Stimulated activated naive CD8-positive, alpha-beta T cell treated with anti-CD3 and anti-CD28 coated beads, Interleukin-15, Interleukin-2, amounts not matched to agents 100 U/mL and 50 U/mL, for 24 hours (primary cell): Measurements from ENCODE around the gene MAGIX.

Experiments
- ATAC-seq: fragments of 150-1000 bp; cut with Tn5 transposase; one replicate; pipeline ENCODE4 v1.10.0; 2021
- DNase-seq: peaks from one replicate; pipeline ENCODE4 v3.0.0; 2021

The MAGIX gene

GRCh38 chrX:49205443-49205842, 42.9 kb downstream of the MAGIX start:
- ATAC-seq, result no peak
- no peak for DNase-seq

DNA sequence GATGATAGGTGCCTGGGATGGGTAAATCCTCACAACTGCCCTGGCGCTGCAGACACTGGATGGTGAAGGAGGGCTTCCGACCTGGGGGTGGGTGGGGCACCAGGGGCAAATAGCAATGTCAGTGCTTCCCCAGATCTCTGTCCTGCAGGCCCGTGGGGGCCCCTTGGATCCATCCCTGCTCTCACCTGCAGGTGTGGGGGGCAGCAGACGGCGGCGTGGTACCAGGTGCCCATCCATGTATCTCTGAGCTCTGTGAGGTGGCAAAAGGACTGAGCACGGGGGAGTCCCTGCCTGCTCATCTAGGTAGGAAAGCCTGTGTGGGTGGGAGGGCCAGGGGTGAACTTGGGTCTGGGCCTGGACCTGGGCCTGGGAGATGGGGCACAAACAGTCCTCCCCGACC, 44.0 kb downstream of the MAGIX start:
- DNase-seq, result no peak

GRCh38 chrX:49208399-49208798, 45.8 kb downstream of the MAGIX start:
- DNase-seq, result no peak

More for the DNA sequence above, 44.0 kb downstream of the MAGIX start:
- no peak for ATAC-seq

DNA sequence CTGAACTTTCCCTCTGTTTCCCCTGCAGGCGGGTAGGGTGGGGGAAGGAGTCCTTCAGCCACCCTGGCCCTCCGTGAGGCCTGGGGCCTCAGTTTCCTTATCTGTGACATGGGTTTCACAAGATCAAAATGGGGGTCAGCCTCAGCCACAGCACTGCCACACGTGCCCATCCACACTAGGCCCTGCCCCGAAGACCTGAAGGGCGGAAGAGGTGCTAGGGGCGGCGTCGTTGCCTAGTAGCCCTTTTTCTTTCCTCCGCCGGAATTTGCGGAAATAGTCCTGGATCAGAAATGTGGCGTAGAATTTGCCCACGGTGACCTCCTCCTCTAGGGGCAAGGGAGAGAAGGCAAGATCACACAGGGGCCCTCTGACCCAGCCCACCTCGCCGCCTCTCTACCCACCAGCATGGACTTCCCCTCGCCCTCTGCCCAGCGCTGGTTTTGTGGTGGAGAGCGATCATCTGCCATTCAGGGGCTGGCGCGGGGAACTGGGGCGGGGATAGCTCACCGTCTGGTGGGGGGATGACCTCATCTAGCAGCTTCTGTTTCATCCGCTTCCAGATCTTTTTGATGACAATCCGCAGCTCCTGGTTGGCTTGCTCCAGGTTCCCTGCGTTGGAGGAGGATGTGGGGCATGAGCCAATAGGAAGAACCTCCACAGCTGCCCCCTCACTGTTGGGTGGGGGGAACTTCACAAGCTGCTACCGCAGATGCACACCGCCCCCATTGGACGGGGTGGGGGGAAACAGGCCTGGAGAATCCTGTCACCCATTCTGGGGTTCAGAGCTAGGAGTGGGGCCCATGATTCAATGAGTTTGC, 47.1 kb downstream of the MAGIX start:
- ATAC-seq (peak; percentile 46), DNase-seq (peak; percentile 41)

More at GRCh38 chrX:49208399-49208798, 45.8 kb downstream of the MAGIX start:
- no peak for ATAC-seq

DNA sequence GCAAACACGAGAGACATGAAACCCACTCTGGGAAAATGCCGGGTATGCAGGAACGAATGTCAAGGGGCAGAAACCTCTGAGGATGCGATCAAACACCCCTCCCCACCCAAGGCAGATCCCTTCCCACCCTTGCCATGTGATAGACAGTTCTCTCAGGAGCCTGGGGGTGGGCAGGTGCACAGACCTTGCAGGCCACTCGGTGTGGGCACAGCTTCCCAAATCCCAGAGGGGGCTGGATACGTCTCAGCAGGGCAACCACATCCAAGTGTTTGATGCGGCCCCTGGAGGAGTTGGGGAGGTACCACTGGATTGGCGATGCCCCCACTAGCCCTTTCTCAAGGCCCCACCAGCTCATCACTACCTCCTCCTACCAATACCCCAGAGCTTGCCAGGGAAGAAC, 47.8 kb downstream of the MAGIX start:
- DNase-seq (no peak), ATAC-seq (no peak)

DNA sequence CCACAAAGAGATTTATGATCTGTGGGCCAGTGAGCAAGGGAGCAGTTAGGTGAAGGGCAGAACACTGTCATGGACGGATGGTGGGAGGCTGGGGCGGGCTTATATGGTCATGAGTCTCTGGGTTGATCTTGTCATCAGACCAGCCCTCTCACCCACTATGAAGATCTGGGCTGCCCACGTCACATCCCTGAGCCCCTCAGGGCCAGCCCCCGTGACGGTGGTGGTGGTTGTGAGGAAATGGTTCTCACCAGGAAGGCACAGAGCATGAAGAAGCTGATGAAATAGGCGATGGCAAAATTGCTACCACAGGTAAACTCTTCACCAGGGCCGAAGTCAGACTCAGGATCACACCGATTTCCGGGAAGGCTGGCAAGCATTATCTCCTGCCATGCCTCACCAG, 48.5 kb downstream of the MAGIX start:
- DNase-seq (no peak), ATAC-seq (no peak)

GRCh38 chrX:49212209-49212608, 49.7 kb downstream of the MAGIX start:
- DNase-seq (no peak), ATAC-seq (no peak)

GRCh38 chrX:49212861-49213260, 50.3 kb downstream of the MAGIX start:
- DNase-seq, result no peak
- no peak for ATAC-seq

DNA sequence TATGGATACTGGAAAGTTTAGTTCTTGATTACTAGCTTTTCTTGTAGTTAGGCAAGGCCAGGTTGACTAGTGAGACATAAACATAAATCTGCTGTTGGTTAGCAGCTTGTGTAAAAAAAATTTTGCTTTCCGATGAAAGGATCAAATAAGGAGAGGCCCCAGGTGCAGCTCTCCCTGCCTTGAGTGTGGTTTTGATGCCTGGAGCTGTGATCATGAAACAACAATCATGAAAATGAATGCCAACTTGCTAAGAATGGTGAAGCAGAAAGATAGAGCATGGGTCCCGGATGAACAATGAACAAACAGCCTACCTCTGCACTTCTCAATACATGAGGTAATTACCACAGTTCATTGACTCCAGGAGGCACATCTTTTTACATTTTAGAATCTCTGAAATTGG, 51.9 kb downstream of the MAGIX start:
- no peak for ATAC-seq
- DNase-seq, result no peak

GRCh38 chrX:49214996-49215526, 52.5 kb downstream of the MAGIX start:
- DNase-seq, result no peak
- ATAC-seq, result no peak
